Tracheal epithelial cell (primary cell): ENCODE results near the gene COCH. TPM values are rescaled to one million over a fixed set of nuclear protein-coding genes. Genes with fewer than 3 reads are reported as not detected.

ENCODE experiments used
- total RNA-seq: library from RNA; depleted of rRNA; stranded (reverse); fragments of >200 nt; gene quantifications from 2 replicates; pipeline ENCODE4 v1.2.1, GENCODE V29; 2014

The COCH gene
- total RNA-seq: 3.9 TPM in 1 of 2 replicates, not detected in the other

DNA sequence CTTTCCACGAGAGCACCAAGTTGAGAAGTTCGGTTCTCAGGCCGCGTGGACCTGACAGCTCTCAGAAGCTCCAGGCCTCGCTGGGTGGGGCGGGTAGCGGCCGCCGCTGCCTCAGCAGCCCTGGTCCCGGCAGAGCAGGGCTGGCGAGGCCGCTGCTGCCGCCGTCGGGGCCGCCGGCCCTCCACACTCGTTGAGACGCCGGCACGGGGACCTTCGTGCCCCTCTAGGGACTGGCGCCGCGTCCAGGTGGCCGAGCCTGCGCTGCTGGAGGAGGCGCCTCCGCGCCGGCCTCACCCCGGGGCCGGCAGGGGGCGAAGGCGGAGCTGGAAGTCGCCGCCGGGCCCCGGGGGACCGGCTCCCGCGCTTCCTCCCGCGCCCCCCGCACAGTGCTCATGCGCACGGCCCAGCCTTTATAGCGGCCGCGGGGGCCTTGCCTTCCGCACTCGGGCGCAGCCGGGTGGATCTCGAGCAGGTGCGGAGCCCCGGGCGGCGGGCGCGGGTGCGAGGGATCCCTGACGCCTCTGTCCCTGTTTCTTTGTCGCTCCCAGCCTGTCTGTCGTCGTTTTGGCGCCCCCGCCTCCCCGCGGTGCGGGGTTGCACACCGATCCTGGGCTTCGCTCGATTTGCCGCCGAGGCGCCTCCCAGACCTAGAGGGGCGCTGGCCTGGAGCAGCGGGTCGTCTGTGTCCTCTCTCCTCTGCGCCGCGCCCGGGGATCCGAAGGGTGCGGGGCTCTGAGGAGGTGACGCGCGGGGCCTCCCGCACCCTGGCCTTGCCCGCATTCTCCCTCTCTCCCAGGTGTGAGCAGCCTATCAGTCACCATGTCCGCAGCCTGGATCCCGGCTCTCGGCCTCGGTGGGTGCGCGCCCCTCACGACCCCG lies at the start of gene COCH:
TSS of gene COCH (plus strand) at position 440 of the 879 bp plus-strand sequence. CDS start at position 820, 380 bp downstream.

Other genes with a start within 250 kb of the COCH start
- 3.6 and 4.9 TPM in 2 replicates for gene AP4S1, start 151.1 kb downstream of the COCH start, total RNA-seq
- 57.8 and 97.8 TPM in 2 replicates for gene STRN3, start 151.8 kb downstream of the COCH start, total RNA-seq